ENCODE measurements around the gene DACH1. TPM values are rescaled to one million over a fixed set of nuclear protein-coding genes. Genes with fewer than 3 reads are reported as not detected.

Gene DACH1
- total RNA-seq, 2 experiments from 2014 or later, result not detected

GRCh38 chr13:71873418-71874247, 6.6 kb upstream of the DACH1 start:
- Histone ChIP-seq H3K9me2 (ENCODE audit: insufficient read depth, low read length) (no peaks in the 10 kb centered on the region), H3K9me3 (ENCODE audit: low read length) (no peaks in the 10 kb centered on the region), H3K4me2 (ENCODE audit: low read length) (no peak overlapping the region), H3K4me1 (ENCODE audit: insufficient read depth, low read length, poor library complexity, severe bottlenecking) (no peaks in the 10 kb centered on the region), H4K20me1 (ENCODE audit: insufficient read depth, low read length) (no peaks in the 10 kb centered on the region), H3K79me2 (ENCODE audit: insufficient read depth, low read depth, low read length) (no peaks in the 10 kb centered on the region), H3K36me3 (ENCODE audit: insufficient read depth, low read length) (no peaks in the 10 kb centered on the region), H3K4me3 (ENCODE audit: low read depth, low read length, poor library complexity, severe bottlenecking) (no peak overlapping the region), H3K27ac (ENCODE audit: low read depth, low read length, poor library complexity, severe bottlenecking) (no peak overlapping the region), H2AFZ (ENCODE audit: low read length) (no peak overlapping the region)
- no TSS peak for BruUV-seq (replicated peaks)
- intact Hi-C loops (cut with micrococcal nuclease; ENCODE audit: unreplicated experiment), result no loop called here
- POLR2A ChIA-PET, result interaction anchor here (0.9 kb wide), 1 partner anchor 12 kb away, joined by 3 read pairs; no protein-coding TSS in a partner anchor
- TF ChIP-seq EZH2phosphoT487 (IDR thresholded peaks at IDR 0.05; ENCODE audit: borderline replicate concordance, low read depth, low read length), result no peak
- TF ChIP-seq CTCF (conservative IDR thresholded peaks at IDR 0.05; ENCODE audit: low read length), result no peak
- CTCF ChIA-PET (ENCODE audit: unreplicated experiment), result no interaction called here
- DNase-seq (ENCODE audit: low spot score), result no peak

- Histone ChIP-seq H4K20me1 (ENCODE audit: insufficient read depth, low read length) (no peaks in the 10 kb centered on the region), H3K9me2 (ENCODE audit: insufficient read depth, low read length) (no peaks in the 10 kb centered on the region), H2AFZ (ENCODE audit: low read length) (no peak overlapping the region), H3K4me3 (ENCODE audit: low read depth, low read length, poor library complexity, severe bottlenecking) (no peak overlapping the region), H3K9me3 (ENCODE audit: low read length) (no peaks in the 10 kb centered on the region), H3K4me2 (ENCODE audit: low read length) (no peak overlapping the region), H3K79me2 (ENCODE audit: insufficient read depth, low read depth, low read length) (no peaks in the 10 kb centered on the region), H3K36me3 (ENCODE audit: insufficient read depth, low read length) (no peaks in the 10 kb centered on the region), H3K27ac (ENCODE audit: low read depth, low read length, poor library complexity, severe bottlenecking) (no peak overlapping the region), H3K4me1 (ENCODE audit: insufficient read depth, low read length, poor library complexity, severe bottlenecking) (no peaks in the 10 kb centered on the region)
- ChIA-PET POLR2A (no interaction called here), CTCF (ENCODE audit: unreplicated experiment) (no interaction called here)
- DNase-seq (ENCODE audit: low spot score), result no peak
- TF ChIP-seq CTCF (conservative IDR thresholded peaks at IDR 0.05; ENCODE audit: low read length), result no peak
- TF ChIP-seq EZH2phosphoT487 (IDR thresholded peaks at IDR 0.05; ENCODE audit: borderline replicate concordance, low read depth, low read length), result no peak
- intact Hi-C loops (cut with micrococcal nuclease; ENCODE audit: unreplicated experiment), result no loop called here
- BruUV-seq (replicated peaks), result no TSS peak
Observed at GRCh38 chr13:71871844-71872243, 4.8 kb upstream of the DACH1 start.

- Histone ChIP-seq H3K4me1 (ENCODE audit: insufficient read depth, low read length, poor library complexity, severe bottlenecking) (no peaks in the 10 kb centered on the region), H3K27ac (ENCODE audit: low read depth, low read length, poor library complexity, severe bottlenecking) (no peak overlapping the region), H3K4me3 (ENCODE audit: low read depth, low read length, poor library complexity, severe bottlenecking) (no peak overlapping the region), H3K9me3 (ENCODE audit: low read length) (no peaks in the 10 kb centered on the region), H3K4me2 (ENCODE audit: low read length) (no peak overlapping the region), H3K9me2 (ENCODE audit: insufficient read depth, low read length) (no peaks in the 10 kb centered on the region), H3K79me2 (ENCODE audit: insufficient read depth, low read depth, low read length) (no peaks in the 10 kb centered on the region), H4K20me1 (ENCODE audit: insufficient read depth, low read length) (no peaks in the 10 kb centered on the region), H3K36me3 (ENCODE audit: insufficient read depth, low read length) (no peaks in the 10 kb centered on the region), H2AFZ (ENCODE audit: low read length) (no peak overlapping the region)
- TF ChIP-seq EZH2phosphoT487 (IDR thresholded peaks at IDR 0.05; ENCODE audit: borderline replicate concordance, low read depth, low read length), result no peak
- no peak for TF ChIP-seq CTCF (conservative IDR thresholded peaks at IDR 0.05; ENCODE audit: low read length)
- BruUV-seq (replicated peaks), result no TSS peak
- ChIA-PET POLR2A (no interaction called here), CTCF (ENCODE audit: unreplicated experiment) (no interaction called here)
- intact Hi-C loops (cut with micrococcal nuclease; ENCODE audit: unreplicated experiment), result no loop called here
- no peak for DNase-seq (ENCODE audit: low spot score)
Observed at GRCh38 chr13:71871176-71871754, 4.3 kb upstream of the DACH1 start.

Measured in OCI-LY7 (cell line).